Measurements from ENCODE around the gene PLD4.

Gene PLD4

DNA sequence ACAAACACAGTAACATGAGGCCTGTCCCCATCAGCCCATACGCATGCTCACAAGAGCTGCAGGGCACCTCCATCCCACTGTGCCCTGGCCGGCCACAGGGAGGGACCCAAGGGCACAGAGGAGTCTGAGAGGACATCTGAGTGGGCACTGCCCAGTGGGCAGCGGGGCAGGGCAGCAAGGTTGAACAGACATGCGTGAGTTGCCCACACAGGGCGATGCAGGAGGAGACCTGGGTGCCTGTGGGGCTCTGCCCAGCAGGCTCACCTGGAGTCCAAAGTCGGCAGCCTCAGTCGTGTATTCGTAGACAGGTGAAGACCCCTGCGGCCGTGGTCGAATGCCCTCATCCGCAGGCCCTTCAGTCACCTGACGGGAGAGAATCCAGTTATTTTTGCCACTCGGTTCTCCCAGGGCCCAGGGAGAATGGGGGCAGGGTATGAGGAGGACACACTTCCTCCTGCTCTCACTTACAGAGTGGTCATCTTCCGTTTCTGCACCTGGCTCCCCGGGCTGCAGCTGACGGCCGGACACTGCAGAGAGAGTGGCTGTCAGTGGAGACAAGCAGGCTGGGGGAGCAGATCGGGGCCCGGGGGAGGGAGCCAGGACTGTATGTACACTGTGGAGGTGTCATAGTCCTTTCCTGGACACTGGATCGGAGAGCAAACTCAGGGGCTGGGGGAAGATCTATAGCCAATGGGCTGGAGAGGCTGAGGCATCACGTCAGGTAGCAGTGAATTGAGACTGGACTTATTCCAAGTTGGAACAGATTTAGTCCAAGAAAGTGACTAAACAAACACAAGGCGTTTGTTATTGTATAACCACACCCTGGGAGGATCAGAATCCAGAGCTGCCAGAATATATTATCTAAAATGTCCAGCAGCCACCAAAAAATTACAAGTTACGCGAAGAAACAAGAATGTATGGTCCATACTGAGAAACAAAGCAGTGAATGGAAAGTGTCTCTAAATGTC lies 32.8 kb downstream of the PLD4 start:
- DNase-seq = no peak

GRCh38 chr14:104964546-104964945 lies 39.9 kb downstream of the PLD4 start:
- no peak for DNase-seq

GRCh38 chr14:104965561-104966231 lies 41.0 kb downstream of the PLD4 start:
- DNase-seq = no peak

DNA sequence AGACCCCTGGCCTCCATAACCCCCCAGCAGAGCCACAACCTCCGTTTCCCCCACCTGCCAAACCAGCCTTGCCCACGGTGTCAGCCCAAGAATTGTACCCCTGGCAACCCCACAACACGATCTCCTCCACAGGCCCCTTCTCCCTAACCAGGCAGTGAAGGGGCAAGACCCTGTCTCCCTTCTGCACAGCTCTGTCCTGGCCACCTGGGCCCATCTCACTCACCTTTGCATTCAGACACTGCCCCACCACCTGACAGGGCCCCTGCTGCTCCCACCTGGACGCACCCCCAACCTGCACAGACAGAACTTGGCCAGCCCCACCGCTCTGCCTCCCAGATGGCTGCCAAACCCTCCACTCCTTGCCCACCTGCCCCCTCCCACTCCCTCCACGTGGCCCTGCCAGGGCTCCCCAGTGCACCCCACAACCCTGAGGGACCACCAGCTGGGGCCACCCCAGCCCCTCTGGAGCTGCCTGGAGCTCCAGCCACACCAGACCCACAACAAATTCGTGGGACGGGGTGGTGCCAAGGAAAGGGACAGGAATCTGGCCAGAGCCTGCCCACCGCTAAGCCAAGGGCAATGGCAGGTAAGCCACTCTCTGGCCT lies 41.7 kb downstream of the PLD4 start:
- no peak for DNase-seq

DNA sequence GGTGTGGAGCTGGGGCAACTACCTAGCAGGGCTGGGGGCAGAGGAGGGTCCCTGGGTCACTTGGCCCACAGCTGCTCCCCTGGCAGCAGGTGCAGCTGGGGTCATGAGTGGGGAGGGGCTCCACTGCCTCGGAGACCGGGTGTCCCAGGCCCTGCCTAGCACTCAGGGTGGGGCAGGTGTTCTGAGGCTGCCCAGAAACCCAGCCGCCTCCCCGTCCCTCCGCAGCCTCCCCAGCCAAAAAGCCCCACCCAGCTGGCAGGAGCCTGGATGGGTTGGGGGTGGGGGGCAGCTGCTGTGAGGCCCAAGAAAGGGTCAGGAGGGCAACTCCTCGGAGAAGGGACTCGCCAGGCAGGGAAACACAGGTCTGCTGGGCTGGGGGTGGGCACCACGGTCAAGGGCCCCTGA lies 42.3 kb downstream of the PLD4 start:
- DNase-seq = no peak

DNA sequence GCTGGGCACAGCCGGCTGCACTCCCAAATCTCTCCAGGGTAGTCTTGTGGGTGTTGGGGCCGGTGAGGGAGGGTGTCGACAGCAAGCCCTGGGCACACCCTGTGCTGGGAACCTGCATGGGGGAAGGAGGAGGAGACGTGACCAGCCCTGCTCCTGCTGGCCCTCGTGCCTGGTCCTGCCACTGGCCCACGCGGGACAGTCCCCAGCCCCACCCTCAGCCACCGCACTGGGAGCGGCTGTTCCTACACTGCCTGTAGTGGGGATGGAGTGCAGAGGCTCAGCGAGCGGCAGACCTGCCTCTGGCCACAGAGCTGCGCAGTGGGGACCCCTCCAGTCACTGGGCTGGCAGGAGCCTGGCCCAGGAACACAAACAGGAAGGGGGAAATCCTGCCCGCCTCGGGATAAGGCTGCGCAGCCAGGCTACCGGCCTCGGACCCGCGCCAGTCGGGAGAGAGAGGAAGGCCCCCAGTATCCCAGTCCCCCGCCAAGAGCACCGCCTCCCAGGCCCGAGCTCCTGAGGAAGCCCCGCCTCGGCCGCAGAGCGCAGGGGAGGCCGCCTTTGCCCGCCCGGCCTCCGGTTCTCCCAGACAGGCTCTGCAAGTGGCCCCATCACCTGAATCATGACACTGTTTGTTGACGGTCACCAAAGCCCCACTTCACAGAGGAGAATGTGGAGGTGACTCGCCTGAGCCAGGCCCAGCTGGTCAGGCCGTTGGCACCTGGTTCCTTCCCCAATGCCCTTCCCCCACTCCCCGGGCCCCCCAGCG lies 42.9 kb downstream of the PLD4 start:
- no peak for DNase-seq

DNA sequence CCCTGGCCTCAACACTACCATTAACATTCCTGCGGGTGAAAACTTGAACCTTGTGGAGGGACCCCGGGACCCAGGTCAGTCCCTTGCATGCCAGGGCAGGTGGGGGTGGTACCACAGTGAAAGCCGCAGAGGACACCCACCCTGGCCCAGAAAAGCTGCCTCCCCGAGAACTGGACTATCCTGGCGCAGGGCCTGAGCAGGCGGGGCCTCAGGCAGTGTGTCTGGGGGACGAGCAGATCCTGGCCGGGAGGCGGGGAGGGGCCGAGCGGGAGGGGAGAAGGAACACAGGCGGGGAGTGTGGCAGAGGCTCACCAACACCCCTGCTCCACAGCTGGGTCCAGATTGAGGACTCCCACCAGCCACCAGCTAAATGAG lies 43.5 kb downstream of the PLD4 start:
- no peak for DNase-seq

DNA sequence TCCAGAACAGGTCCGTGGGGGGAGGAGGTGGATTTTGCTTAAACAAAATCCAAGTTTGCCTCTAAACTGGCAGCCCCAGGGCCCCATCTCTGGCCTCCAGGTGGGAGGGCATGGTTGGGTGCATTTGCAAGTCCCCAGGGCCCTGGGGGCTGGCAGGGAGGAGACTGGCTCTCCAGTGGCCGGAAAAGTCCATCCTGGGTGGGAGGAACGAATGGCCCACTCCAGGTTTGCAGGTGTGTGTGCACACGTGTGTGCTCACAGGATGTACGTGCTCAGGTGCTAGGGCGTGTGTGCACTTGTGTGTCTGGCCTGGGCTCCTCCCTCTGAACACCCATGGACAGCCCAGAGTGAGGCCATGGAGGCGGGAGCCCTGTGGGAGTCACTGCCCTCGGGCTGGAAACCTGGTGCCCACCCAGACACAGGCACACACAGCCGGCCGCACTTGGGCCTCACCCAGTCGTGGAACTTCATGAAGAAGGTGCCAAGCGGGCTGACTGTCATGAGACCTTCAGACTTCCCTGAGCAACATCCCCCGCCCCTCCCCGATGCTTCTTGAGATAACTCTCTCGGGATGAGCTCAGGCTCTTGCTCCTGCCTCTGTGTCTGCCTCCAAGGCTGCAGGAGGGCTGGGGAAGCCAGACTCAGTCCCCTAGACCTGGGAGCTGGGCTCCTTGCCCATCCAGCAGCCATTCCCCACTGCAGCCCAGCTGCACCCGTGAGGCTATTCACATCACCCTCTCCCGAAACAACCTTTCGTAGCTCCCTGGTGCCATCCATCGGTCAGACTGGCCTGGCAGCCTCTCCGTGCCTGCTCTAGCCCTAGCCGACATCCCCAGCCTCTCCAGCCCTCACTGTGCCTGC lies 44.1 kb downstream of the PLD4 start:
- DNase-seq = no peak

DNA sequence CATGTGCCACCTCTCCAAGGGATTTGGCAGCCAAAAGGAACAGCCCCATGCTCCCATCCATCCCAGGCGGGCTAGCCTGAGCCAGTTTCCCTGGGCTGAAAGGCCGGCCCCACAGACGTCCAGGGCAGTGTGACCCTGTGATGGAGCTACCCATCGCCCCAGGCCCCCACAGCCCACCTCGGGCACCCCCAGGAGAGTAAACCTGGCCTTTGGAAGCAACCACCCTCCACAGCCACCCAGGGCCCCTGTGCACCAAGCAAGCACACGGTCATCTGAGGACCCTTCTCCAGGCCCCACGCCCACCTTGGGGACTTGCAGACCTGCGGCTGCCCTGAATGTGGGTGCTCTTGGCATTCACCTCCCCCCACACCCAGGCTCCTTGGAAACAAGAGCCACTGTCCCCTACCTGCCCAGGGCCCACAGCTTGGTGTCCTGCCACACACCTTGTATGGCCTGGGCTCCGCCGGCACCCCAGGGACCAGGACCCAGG lies 45.1 kb downstream of the PLD4 start:
- no peak for DNase-seq

GRCh38 chr14:104970231-104971068 lies 45.8 kb downstream of the PLD4 start:
- DNase-seq = no peak

- DNase-seq = no peak
These were observed 47.0 kb downstream of the PLD4 start for GRCh38 chr14:104971447-104972240.

DNA sequence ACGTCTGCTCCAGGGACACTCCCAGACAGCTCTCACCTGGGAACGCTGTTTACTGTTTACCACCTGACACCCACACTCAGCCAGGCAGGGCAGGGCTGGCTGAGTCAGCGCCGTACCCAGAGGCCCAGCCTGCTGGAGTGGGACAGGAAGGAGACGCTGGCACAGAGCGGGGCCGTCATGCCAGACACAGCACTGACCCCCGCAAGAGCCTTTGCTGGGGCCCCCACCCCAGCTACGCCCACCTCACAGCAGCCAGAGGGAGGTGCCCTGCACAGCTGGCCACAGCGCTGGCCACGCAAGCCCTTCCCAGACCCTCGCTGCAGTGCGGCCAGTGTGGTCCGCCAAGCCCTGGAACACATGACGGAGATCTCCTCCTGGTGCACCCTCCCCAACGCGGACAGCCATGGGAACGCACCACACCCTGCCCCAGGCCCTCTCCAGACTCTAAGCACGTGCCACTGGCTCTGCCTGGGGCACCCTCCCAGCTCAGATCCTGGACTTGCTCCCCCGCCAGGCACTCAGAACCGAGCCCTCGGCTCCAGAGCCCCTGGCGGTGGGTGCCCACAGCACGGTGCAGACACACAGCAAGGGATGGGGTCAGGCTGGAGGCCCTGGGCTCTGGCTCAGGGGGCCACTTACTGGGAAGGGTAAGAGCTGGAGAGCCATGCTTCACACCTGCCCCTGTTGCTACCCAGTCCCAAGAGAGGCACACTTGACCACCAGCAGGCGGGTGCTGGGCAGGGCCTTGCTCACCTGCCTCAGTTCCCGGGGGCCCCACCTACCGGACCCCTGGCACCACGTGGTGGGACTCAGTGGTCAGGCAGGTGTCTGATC lies 47.8 kb downstream of the PLD4 start:
- DNase-seq = no peak

- no peak for DNase-seq
These were observed 48.4 kb downstream of the PLD4 start for GRCh38 chr14:104973135-104973384.

DNA sequence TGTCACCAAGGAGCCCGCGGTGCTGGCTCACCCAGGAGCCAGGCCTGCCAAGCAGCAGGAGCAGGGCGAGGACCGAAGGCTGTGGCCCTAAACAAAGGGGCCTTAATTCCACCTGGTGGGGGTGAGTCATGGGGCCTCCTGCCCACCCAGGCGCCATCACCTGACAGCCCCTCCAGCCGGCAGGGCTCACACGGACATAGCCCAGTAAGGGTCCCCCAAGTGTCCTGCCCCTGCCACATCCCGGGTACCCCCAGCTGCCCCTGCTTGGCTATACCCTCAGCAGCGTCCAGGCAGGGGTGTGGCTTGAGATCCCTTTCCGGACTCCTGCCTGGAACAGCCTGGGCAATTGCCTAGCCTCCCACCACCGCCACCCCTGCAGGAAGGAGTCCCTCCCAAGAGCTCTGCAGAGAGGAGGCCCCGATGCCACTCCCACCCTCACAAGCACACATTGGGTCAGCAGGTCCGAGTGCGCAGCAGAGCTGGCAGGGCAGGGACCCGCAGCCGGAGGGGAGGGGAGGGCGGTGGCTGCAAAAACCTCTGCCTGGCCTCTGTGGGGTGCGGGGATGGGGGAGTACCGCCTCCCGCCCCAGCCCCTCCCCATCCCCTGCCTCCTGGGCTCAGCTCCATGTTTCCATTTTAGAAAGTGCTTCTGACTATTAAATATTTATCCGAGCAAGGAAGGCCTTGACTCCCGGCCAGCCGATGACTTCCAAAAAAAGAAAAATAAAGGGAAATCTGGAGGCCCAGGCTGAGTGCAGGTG lies 48.9 kb downstream of the PLD4 start:
- DNase-seq = no peak

- no peak for DNase-seq
These were observed 49.5 kb downstream of the PLD4 start for GRCh38 chr14:104974146-104974541.

DNA sequence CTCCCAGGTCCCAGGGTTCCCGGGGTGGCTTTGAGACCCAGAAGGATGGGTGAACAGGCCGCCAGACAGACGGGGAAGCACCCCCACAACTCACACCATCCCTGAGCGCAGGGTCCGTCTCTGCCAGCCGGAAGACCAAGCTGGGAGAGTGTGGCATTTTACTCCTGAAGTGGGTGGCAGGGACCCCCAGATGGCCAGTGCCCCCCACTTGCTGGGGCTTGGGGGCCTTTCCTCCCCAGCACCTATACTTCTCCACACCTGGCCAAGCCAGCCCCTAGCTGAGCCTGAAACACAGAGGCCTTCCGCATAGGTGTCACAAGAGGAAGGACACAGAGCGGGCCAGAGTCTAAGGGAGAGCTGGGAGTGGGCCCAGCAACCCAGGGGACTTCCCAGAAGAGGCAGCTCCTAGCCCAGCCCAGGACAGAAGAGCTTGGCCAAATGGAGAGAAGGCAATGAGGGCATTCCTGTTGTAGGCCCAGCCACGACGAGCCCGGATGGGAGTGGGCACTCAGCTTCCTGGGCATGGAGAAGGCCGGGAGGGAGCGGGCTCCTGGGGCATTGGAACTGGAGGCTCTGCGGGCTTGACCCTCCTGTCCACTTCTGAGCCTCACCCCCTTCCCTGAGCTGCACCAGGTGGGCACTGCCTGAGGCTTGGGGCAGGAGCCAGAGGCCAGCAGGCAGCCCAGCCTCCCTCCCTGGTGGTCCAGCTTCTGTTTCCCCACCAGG lies 50.1 kb downstream of the PLD4 start:
- DNase-seq = no peak

DNA sequence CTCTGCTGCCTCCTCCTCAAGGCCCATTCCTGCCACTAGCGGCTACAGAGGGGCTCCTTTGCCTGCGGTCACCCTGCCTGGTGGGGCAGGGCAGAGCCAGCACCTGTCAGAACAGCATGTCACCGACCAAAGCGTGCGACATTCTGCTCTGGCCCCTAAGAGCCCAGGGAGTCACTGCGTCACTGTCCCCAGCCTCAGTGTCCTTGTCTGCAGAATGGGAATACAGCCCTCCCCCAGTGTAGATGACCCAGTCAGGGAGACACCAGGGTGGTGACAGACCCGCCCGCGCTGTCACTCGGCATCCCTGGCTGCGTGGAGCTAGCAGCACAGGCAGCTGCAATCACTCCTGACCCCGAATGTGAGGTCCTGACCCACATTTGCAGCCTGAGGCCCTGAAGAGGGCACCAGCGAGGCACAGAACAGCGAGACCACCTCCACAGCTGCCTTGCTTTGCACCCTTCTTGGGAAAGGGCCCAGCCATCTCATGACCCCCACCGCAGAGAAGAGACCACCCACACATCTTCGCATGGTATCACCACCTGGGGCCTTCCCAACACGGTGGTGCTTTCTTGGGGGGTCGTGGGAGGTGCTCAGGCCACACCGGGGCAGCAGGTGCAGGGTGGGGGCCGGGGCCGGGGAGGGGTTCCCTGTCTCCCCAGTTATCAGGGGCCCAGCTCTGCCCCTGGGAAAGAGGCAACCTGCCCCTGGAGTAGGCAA lies 51.0 kb downstream of the PLD4 start:
- DNase-seq = no peak

All from DMS 273 treated with DMSO at 0.1 percent for 48 hours (cell line).